HG02885 (cell line): ENCODE data around the gene OGDH.

Source experiments
- ATAC-seq: cut with Tn5 transposase; IDR thresholded peaks from one replicate; pipeline ENCODE4 v1.9.1; 2021; ENCODE audit warnings: mild to moderate bottlenecking; ENCODE audit not compliant: unreplicated experiment, poor library complexity

Gene OGDH

DNA sequence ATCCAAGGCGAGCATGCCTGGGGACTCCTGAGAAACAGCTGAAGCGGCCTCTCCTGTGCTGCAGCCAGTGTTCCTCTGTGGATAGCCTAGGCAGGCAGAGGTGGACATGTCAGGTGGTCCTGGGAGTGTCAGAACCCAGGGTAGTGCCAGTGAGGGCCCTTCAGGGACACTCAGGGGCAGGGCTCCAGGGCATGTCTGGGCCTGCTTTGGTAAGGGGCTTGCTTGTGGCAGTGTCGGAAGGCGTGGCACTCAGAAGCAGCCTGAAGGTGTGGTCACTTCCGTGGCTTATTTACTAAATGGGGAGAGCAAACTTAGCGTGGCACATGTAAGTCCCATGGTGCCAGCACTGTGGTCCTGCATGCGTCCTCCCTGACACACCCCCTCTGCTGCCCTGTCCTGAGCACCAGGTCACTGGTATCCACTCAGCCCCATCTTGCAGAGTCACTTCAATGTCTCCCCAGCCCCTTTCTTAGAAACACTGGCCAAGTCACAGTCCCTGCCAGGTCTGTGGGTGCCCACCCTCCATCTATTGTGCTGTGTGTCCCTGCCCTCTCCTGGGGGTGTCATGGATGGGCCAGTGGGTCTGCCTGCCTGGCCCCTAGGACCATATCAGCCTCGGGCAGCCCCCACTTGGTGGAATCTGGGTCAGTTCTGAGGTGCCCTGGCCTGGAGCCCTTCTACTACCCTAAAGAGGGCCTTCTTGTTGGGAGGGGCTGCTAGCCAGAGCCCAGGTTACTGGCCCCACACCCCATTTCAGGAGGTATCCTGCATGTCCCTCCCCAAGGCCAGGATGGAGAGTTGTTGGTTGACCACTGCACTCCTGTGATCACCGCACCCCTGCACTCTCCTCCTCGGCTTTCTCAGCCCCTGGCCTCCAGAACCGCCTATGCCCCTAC, 148.6 kb downstream of the OGDH start:
- no peak for ATAC-seq

DNA sequence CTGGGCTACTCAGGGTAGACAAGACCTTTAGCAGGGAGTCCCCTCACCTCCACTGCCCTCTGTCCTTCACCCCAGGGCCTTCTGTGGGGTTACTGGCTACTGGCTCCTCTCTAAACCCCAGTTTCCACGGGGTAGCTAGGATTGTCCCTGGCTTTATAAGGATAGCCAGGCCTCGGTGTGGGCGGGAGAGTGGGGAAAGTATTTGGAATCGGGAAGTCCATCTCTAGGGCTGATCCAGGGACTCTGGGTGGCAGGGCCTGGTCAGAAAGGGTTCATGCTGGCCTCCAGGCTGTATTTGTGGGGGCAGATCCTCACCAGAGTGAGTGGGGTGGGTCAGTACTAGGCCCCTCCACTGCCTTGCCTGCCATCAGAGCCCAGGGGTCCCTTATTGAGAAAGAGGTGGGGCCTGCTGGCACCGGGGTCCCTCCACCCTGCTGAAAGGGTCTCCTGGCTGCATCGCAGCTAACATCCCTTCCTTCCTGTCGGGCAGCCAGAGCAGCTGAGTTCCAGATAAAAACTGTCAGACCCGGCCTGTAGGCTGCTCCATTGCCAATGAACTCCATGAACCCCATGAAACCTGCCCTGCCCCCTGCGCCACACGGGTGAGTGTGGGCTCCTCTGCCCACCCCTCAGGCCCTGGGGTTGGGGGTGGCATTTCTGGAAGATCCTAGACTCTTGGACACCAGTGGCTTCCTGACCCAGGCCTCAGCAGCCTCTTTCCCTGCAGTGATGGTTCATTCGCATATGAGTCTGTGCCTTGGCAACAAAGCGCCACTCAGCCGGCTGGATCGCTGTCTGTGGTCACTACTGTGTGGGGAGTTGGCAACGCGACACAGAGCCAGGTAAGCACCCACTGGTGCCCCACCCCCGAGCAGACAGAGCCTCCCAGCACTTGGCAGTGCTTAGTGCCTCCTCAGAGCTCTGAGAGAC, 149.5 kb downstream of the OGDH start:
- no peak for ATAC-seq

DNA sequence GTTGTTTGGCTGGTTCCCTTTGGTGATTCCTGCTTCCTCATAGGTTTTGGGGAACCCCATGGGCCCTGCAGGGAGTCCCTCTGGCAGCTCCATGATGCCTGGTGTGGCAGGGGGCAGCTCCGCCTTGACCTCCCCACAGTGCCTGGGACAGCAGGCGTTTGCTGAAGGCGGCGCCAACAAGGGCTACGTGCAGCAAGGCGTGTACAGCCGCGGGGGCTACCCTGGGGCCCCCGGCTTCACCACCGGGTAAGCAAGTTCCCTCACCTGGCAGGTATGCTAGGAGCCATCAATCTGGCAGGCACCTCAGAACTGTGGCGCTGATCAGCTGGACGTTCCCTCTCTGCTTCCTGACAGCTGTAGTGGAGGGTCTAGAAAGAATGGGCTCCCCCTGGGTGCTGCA, 150.5 kb downstream of the OGDH start:
- no peak for ATAC-seq

DNA sequence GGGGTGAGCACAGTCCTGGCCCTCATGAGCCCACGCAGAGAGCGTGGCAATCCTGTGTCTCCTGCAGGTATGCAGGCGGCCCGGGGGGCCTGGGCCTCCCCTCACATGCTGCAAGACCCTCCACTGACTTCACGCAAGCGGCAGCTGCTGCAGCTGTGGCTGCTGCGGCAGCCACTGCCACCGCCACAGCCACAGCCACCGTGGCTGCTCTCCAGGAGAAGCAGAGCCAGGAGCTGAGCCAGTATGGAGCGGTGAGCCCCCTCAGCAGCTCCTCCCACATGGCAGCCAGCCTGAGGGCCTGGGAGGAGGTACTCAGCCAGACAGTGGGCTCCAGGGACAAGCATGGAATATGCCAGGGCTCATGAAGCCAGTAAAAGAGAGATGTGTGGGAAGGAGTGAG, 150.9 kb downstream of the OGDH start:
- ATAC-seq, result no peak

DNA sequence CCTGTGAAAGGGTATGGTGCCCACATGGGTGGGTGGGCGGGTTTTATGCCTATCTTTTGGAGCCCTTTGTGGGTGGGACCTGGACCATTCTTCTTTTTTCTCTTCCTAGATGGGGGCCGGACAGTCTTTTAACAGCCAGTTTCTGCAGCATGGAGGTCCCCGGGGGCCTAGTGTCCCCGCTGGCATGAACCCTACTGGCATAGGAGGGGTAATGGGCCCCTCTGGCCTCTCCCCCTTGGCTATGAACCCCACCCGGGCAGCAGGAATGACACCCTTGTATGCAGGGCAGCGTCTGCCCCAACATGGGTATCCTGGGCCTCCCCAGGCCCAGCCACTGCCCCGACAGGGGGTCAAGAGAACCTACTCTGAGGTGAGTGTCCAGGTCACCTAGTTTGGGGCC, 151.3 kb downstream of the OGDH start:
- no peak for ATAC-seq
